Activated naive CD4-positive, alpha-beta T cell treated with anti-CD3 and anti-CD28 coated beads, Interleukin-2, amount 50 U/mL, for 72 hours (primary cell): ENCODE data around the gene SMAD4. TPM values are rescaled to one million over a fixed set of nuclear protein-coding genes. Genes with fewer than 3 reads are reported as not detected.
A peak's percentile ranks its signal among the peaks of the same experiment; 100 is the strongest.

Source experiments
- ATAC-seq, 2 donors: fragments of 150-1000 bp; cut with Tn5 transposase; 2 replicates each; pipeline ENCODE4 v1.10.0; 2021; ENCODE audit warnings: mild to moderate bottlenecking in 2 of 2, moderate library complexity in 2 of 2
- DNase-seq, 2 donors: peaks; one replicate each; pipeline ENCODE4 v3.0.0; 2021 to 2022; ENCODE audit warnings: low spot score in 2 of 2
- H3K27ac Mint-ChIP-seq, 2 donors: one replicate each; pipeline ENCODE4 v1.8.0; 2022; ENCODE audit warnings: mild to moderate bottlenecking in 2 of 2, mixed read lengths in 2 of 2
- H3K36me3 Mint-ChIP-seq, 2 donors: one replicate each; pipeline ENCODE4 v1.8.0; 2022; ENCODE audit warnings: mixed read lengths in 2 of 2
- H3K9me3 Mint-ChIP-seq, 2 donors: one replicate each; pipeline ENCODE4 v1.8.0; 2022; ENCODE audit warnings: mixed read lengths in 2 of 2
- total RNA-seq, 2 donors: library from RNA; stranded (reverse); gene quantifications; one replicate each; pipeline ENCODE4 v1.2.3, GENCODE V29; 2022

Gene SMAD4
- total RNA-seq, 2 donors from 2014 or later: 86.7 to 90.0 TPM

DNA sequence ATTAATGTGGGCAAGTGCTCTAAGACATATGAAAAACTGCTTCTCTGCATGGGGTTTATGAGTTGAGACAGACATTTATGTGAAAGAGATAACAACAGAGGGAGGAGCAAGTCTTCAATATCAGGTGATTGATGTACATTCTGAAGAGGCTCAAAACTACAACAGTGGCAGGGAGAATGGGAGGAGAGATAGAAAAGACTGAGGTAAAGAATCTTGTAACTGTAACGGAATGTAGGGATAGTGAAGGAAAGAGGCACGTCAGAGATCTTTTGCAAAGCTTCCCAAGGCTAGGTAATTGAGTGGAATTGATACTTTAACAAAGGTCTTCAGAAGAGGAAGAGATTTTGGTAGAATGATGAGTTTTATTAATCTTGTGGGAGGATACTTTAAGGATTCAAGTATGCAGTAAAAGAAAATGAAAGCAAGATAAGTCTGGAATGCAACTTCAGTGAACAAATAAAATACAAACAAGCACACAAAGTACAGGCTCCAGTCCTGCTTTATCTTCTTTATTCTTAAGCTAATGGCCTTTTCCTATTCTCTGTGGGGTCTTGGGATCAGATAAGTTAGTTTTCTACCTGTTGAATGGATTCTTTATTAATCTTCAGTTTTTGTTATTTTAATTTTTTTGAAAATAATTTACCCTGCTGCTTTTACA is 15.0 kb downstream of the SMAD4 start:
- ATAC-seq: no peak
- DNase-seq: no peak
- no peaks in the 10 kb centered on the region for H3K36me3 Mint-ChIP-seq
- H3K9me3 Mint-ChIP-seq: no peaks in the 10 kb centered on the region
- H3K27ac Mint-ChIP-seq: peak overlapping the region; percentile 13 to 46

- no peak overlapping the region for H3K27ac Mint-ChIP-seq
- DNase-seq (no peak), ATAC-seq (no peak)
- no peaks in the 10 kb centered on the region for H3K9me3 Mint-ChIP-seq
- no peaks in the 10 kb centered on the region for H3K36me3 Mint-ChIP-seq
These were observed 18.2 kb downstream of the SMAD4 start for GRCh38 chr18:51048190-51048589.

DNA sequence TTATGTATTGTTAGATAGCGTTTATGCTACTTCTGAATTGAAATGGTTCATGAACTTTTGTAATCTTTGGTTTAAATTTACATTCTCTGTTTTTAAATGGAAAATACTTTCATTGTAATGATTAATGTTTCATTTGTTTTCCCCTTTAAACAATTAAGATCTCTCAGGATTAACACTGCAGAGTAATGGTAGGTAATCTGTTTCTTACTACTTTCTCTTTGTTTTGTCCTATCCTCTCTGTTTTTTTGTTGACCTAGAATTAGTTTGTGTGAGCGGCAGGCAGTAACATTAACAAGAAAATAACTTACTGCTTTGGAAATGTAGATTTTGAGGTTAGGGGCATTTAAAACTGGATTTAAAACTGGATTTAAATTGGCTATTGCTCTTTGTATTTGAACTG is 19.1 kb downstream of the SMAD4 start:
- no peak overlapping the region for H3K27ac Mint-ChIP-seq
- ATAC-seq (no peak), DNase-seq (no peak)
- H3K36me3 Mint-ChIP-seq: no peaks in the 10 kb centered on the region
- H3K9me3 Mint-ChIP-seq: no peaks in the 10 kb centered on the region

- no peak for DNase-seq
- no peaks in the 10 kb centered on the region for H3K9me3 Mint-ChIP-seq
- no peak overlapping the region for H3K27ac Mint-ChIP-seq
- H3K36me3 Mint-ChIP-seq: no peaks in the 10 kb centered on the region
- ATAC-seq: peak; percentile 81 to 83
These were observed 21.2 kb downstream of the SMAD4 start for GRCh38 chr18:51051105-51051712.

DNA sequence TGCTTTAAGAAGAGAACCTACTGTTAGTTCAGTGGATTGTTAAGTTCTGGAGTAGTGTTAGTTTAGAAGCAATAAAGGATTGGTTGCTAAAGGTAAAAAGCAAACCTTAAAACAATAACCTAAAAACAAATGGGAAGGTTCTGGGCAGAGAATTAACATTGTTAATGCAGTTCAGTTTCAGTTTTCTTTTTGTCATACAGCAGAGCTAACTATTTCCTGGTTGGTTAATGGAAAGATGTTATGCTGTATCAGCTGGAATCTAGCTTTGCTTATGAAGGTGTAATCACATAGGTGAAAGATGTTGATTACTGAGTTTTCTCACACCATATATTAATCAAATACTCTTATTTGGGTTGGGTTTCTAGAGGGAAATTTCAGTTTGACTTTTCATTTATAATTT is 23.8 kb downstream of the SMAD4 start:
- ATAC-seq (peak; percentile 58 to 59), DNase-seq (no peak)
- H3K36me3 Mint-ChIP-seq: peaks cover 0 to 5% of the 10 kb centered on the region in 2 donors
- H3K9me3 Mint-ChIP-seq: no peaks in the 10 kb centered on the region
- peak overlapping the region; percentile 72 to 91 for H3K27ac Mint-ChIP-seq

GRCh38 chr18:51054764-51055163 is 24.8 kb downstream of the SMAD4 start:
- Mint-ChIP-seq H3K9me3 (no peaks in the 10 kb centered on the region), H3K27ac (no peak overlapping the region), H3K36me3 (peaks cover 0 to 11% of the 10 kb centered on the region in 2 donors)
- ATAC-seq: no peak
- DNase-seq: no peak

DNA sequence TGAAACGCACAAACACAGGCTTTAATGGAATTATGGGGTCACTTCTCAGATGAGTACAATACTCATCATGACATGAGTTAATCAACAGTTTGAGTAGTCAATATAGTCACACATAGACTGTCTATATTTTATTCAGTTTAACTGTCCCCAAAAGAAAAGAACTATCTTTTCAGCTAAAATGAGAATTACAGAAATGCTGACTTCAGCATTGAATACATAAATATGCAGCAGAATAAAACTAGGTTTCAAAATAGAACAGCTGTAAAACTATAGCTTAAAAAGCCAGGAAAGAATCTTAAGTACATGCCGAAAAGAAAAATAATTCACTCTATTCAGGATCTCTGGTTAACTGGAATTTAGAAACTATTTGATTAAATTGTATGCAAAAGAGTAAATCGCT is 30.0 kb downstream of the SMAD4 start:
- no peak overlapping the region for H3K27ac Mint-ChIP-seq
- peaks cover 0 to 16% of the 10 kb centered on the region in 2 donors for H3K36me3 Mint-ChIP-seq
- H3K9me3 Mint-ChIP-seq: no peaks in the 10 kb centered on the region
- ATAC-seq (no peak), DNase-seq (no peak)

DNA sequence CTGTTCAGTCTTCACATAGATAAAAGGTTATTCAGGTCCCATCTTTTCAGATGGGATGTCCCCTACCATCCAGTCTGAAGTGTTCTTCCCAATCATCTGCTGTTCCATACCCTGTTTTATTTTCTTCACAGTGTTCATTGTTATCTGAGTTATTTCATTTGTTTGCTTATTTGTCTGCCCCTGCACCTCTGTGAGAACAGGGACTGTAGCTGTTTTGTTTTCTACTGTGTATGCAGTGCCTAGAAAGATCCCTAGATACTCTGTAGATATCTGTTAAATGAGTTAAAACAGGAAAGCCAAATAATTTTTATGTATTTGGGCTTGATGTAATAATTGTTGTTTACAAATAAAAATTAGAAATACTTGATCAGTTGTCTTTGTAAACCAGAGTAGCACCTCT is 34.2 kb downstream of the SMAD4 start:
- H3K36me3 Mint-ChIP-seq: peaks cover 0 to 13% of the 10 kb centered on the region in 2 donors
- H3K9me3 Mint-ChIP-seq: no peaks in the 10 kb centered on the region
- peak overlapping the region; percentile 15 to 66 for H3K27ac Mint-ChIP-seq
- DNase-seq: no peak
- ATAC-seq: no peak

DNA sequence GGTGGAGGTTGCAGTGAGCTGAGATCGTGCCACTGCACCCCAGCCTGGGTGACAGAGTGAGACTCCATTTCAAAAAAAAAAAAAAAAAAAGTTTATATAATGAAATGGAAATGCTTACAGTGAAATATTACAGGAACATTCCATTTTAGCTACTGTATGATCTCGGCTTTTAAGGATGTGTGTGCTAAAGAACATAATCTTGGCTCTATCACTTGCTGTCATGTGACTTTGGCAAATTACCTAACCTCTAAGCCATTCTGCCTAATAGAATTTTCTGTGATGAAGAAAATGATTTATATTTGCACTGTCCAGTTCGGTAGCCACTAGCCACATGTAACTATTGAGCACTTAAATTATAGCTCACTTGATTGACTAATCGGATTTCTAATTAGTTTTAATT is 36.3 kb downstream of the SMAD4 start:
- peaks cover 6 to 23% of the 10 kb centered on the region in 2 donors for H3K36me3 Mint-ChIP-seq
- H3K27ac Mint-ChIP-seq: no peak overlapping the region
- H3K9me3 Mint-ChIP-seq: no peaks in the 10 kb centered on the region
- ATAC-seq: no peak
- no peak for DNase-seq

DNA sequence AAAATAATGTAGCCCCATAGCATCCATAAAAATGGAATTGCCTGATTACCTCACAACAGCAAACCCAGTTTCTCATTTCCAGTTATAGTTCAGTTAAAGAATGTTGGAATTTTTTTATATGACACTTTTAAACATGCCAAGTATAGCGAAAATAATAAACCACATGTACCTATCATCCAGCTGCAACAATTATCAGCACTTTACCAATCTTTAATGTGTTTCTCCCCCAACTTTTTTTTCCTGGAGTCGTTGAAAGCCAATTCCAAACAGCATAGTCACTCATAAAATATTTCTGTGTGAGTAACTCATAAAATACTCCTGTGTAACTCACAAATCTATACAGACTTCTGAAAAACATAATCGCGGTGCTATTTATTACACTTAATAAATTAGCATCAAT is 38.1 kb downstream of the SMAD4 start:
- Mint-ChIP-seq H3K9me3 (no peaks in the 10 kb centered on the region), H3K36me3 (peaks cover 6 to 40% of the 10 kb centered on the region in 2 donors), H3K27ac (no peak overlapping the region)
- ATAC-seq (no peak), DNase-seq (no peak)

DNA sequence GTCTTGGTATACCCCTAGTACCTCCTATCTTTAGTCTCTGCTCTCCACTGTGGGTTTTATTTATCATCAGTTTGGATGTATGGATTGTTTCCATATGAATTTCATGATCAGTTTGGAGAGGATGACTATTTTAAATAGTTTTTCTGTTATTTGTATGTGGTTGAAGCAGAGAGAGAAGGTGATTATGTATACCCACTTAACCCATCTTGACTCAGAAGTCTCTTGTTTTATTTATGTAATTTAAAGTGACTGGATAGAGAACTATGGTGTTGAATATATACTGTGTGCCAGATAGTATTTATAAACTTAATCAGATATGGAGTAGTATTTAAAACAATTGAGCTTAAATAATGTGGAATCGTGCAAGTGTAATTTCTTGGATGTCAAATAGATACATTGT is 39.9 kb downstream of the SMAD4 start:
- Mint-ChIP-seq H3K36me3 (peaks cover 6 to 47% of the 10 kb centered on the region in 2 donors), H3K27ac (no peak overlapping the region), H3K9me3 (no peaks in the 10 kb centered on the region)
- ATAC-seq (peak; percentile 14 to 42), DNase-seq (no peak)

GRCh38 chr18:51070545-51070944 is 40.5 kb downstream of the SMAD4 start:
- Mint-ChIP-seq H3K9me3 (no peaks in the 10 kb centered on the region), H3K27ac (peak overlapping the region in 1 of 2 donors; percentile 55), H3K36me3 (peaks cover 6 to 47% of the 10 kb centered on the region in 2 donors)
- ATAC-seq (peak; percentile 86), DNase-seq (no peak)

- ATAC-seq: no peak
- Mint-ChIP-seq H3K9me3 (no peaks in the 10 kb centered on the region), H3K36me3 (peaks cover 11 to 47% of the 10 kb centered on the region in 2 donors)
These were observed 42.7 kb downstream of the SMAD4 start for GRCh38 chr18:51072586-51073313.

GRCh38 chr18:51074605-51075004 is 44.6 kb downstream of the SMAD4 start:
- DNase-seq (no peak), ATAC-seq (peak in 1 of 2 donors; percentile 67)
- peaks cover 11 to 43% of the 10 kb centered on the region in 2 donors for H3K36me3 Mint-ChIP-seq
- H3K27ac Mint-ChIP-seq: peak overlapping the region in 1 of 2 donors; percentile 2
- H3K9me3 Mint-ChIP-seq: no peaks in the 10 kb centered on the region

More at GRCh38 chr18:51072586-51073313, 42.7 kb downstream of the SMAD4 start:
- no peak overlapping the region for H3K27ac Mint-ChIP-seq
- no peak for DNase-seq

- ATAC-seq (no peak), DNase-seq (no peak)
- no peaks in the 10 kb centered on the region for H3K9me3 Mint-ChIP-seq
- no peak overlapping the region for H3K27ac Mint-ChIP-seq
- H3K36me3 Mint-ChIP-seq: peaks cover 10 to 42% of the 10 kb centered on the region in 2 donors
These were observed 46.5 kb downstream of the SMAD4 start for GRCh38 chr18:51076503-51076902.

DNA sequence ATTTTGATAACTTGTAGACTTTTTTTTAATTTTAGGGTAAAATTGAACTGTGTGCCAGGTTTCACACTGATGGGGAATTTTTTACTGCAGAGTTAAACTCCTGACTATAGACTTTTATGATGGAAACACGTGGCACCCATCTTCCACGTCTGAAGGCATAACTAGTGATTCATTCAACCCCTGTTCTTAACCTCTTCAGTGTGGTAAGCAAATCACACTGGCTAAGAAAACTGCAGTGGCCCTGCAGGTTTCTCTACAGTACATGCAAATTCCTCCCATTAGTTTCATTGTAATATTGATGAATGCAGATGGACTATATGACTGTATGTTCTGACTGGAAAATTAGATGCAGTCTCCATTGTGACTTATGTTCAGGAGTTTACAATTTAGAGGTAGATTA is 47.2 kb downstream of the SMAD4 start:
- no peak overlapping the region for H3K27ac Mint-ChIP-seq
- ATAC-seq (peak in 1 of 2 donors; percentile 41), DNase-seq (no peak)
- H3K9me3 Mint-ChIP-seq: no peaks in the 10 kb centered on the region
- H3K36me3 Mint-ChIP-seq: peaks cover 11 to 40% of the 10 kb centered on the region in 2 donors

DNA sequence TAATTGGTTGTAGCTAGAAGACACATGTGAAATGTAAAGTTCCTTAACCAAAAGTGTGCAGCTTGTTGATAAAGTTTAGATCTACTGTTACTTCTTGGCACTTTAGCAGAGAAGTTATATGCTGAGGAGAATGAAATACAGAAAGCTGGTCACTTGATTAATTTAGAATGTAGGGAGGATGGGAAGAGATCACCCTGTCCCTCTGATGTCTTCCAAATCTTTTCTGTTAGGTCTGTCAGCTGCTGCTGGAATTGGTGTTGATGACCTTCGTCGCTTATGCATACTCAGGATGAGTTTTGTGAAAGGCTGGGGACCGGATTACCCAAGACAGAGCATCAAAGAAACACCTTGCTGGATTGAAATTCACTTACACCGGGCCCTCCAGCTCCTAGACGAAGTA is 48.0 kb downstream of the SMAD4 start:
- H3K27ac Mint-ChIP-seq: peak overlapping the region in 1 of 2 donors; percentile 16
- DNase-seq (no peak), ATAC-seq (no peak)
- no peaks in the 10 kb centered on the region for H3K9me3 Mint-ChIP-seq
- peaks cover 17 to 38% of the 10 kb centered on the region in 2 donors for H3K36me3 Mint-ChIP-seq
